Measurements from ENCODE around the gene RELCH.
A peak's percentile ranks its signal among the peaks of the same experiment; 100 is the strongest.

The RELCH gene

DNA sequence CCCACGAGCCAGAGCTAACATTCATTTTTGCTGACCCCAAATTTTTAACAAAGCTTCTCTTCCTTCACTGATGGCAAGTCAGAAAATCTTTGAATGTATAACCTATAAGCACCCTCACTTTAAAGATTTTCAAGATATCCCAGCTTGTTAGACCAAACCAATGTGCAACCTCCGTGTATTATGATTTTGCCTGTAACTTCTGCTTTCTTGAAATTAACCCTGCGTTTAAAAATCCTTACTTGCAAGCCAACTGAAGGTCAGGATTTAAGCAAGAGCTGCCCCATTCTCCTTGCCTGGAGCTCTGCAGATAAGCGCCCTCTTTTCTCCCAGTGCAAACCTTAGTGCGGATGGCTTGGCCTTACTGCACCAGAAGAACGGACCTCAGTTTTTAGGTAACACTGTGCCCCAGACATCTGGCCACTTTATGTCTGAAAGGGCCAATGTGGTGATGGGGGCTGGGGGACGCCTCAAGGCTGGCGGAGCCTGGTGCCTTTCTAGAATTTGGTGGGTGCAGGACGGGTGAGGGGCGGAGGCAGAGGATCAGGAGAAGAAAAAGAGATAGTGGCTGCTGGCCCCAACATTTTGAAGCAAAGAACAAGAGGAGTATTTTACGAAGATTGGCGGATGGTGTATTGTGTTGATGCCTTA is 137.2 kb downstream of the RELCH start:
- peak in 1 of 2 experiments; percentile 18 for DNase-seq

DNA sequence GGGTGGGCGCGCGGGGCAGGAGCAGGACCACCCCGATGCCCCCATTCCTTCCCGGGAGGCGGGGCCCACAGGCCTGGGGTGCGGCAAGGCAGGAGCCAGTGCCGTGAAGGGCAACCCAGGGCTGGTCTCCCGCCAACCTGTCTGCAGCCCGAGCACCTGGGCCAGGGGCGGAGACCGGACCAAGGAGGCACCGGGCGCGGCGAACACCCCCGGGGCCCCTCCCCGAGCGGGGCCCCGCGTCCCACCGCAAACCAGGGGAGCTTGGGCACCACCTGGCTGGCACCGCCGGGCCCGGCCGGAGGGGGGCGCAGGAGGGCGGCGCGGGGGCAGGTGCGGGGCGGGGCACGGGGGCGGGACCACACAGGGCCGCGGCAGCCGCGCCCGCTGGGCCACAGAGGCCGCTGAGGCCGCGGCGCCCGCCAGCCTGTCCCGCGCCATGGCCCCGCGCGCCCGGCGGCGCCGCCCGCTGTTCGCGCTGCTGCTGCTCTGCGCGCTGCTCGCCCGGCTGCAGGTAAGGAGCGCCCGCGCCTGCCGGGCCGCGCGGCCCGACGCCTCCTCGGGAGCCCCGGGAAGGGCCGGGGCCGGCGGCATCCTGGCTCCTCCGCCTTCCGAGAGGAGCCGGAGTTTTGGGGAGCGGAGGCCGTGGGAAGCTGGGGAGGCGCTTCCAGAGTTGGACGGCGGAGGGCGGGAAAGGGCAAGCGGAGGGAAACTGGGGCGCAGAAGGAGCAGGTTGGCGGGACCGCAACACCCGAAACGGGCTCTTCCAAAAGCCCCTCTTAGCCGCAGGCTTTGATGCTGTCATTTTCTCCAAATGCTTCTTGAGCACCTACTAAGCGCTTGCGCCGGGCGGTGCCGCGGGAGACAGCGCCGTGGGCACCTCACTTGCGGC is 138.1 kb downstream of the RELCH start, which contains the start of gene TNFRSF11A:
Gene TNFRSF11A (plus strand): TSS at position 394 of the 889 bp plus-strand sequence. CDS start 43 bp downstream, at position 437.
- peak; percentile 32 to 60 for DNase-seq

DNA sequence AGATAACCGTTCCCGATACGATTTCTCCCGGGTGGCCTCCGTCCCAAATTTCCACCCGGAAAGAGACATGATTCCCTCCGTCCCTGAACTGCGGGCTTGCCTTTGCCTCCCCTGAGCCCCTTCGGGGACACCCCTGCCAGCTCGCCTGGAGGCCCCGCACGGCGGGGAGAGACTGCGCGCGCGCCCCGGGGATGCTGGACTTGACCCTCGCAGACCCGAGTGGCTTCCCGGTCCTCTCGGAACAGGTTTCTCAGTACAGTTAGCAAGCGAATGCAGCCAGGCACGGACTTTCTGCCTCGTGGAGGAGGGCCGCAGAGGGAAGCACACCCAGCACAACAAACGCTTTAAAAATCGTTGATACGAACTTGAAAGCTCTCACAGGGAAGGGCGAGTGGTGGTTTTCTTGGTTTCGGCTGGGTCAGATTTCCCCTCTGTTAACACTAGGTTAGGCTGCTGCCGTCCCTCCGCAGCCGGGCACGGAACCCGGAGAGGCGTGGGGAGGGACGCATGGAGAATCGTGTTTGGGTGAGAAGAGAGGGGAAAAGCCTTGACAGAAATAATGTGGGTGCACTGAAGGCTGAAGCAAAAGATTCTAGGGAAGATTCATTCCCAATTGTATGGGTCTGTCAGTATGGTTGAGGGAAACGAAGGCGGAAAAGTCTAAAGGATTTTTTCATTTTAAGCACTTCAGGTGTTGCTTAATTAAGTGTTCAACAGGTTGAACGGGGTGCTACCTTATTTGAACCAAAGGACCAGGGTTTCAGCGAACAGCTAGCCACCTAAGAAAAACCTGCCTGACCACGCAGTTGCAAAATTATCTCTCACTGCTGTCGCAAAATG is 139.0 kb downstream of the RELCH start:
- peak in 1 of 2 experiments; percentile 33 for DNase-seq

DNA sequence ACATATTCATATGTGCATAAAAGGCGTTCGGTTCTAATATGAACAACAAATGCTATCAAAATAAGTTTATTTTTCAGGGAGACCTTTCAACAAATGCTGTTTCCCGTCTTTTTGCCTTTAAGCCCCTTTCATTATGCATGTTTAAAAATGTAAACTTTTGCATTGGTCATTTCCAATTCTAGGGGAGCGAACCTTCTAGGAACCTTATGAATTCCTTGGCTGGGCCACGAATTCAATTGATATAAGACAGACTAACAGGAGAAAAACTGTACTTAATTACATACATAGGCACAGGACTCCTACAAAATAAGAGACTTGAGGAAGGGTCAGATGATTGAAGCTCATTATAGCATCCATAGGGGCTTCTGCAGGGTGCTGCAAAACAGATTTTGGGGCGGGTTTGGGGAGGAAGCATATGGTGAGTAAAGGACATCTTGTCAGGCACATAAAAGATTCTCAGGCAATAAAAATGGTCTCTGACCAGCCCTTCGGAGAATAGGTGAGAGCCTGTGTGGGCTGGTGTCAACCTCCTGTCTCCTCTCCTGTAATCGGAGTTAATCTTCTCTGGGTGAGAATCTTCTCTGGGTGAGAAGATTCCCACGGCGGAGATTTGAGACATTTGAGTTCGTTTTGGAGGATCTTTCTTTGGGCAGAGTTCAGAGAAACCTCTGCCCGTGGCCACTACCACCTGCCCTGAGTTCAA is 139.7 kb downstream of the RELCH start:
- peak; percentile 28 to 51 for DNase-seq

DNA sequence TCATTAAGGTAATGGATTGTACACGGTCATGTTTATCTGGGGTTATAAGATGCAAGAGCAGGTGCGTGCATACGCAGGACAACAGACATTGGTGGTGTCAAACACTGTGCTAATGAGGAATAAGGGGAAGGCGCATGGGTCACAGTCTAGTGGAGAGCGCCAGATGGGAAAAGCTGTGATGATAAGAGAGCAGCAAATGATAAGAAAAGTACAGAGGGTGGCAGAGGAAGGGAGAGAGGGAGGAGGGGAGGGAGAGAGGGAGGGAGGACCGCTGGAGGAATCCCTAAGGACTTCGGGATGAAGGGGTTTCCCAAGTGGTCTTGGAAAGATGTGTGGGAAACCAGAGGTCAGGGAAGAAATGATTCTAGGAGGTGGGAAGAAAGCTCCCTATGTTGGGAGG is 140.9 kb downstream of the RELCH start:
- DNase-seq, result no peak

DNA sequence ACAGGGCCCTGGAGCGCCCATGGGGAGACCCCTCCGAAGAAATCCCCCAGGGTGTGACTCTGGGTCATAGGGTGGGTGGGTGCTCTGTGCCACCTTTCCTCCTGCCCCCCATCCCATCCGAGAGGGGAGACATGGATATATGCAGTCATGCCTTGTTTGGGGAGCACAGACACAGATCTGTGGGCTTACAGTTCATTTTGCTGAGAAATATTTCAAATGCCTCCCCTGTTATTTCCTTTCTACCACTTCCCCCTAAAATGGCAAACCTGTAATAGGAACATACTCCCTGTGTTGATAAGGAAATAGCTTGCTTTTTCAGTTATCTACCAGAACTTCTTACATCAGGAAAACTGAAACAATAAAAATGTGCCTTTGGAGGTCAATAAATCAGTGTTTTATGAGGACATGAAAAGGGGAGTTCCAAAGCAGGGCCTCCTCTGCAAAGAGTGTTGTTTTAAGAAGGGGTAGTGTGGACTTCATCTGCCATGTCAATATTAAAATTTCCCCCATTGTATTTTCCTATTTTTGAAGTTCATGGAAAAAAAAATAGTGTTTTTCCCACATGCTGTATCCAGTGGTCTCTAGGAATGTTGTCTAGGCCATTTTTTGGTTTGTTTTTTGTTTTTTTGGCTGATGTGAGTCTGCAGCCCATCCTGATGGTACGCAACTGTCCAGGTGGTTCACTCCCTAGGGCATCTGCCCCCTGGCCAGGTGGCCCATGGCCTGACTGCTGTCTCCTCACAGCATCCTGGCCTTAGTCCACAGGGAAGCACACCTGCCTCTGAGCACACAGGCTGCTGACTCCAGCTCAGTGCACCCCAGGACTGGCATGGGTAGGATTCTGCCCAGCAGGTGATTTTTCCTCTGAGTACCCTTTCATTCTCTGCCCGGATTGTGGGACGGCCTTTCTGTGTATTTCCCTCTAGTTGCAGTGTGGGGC is 141.8 kb downstream of the RELCH start:
- DNase-seq, result no peak

DNA sequence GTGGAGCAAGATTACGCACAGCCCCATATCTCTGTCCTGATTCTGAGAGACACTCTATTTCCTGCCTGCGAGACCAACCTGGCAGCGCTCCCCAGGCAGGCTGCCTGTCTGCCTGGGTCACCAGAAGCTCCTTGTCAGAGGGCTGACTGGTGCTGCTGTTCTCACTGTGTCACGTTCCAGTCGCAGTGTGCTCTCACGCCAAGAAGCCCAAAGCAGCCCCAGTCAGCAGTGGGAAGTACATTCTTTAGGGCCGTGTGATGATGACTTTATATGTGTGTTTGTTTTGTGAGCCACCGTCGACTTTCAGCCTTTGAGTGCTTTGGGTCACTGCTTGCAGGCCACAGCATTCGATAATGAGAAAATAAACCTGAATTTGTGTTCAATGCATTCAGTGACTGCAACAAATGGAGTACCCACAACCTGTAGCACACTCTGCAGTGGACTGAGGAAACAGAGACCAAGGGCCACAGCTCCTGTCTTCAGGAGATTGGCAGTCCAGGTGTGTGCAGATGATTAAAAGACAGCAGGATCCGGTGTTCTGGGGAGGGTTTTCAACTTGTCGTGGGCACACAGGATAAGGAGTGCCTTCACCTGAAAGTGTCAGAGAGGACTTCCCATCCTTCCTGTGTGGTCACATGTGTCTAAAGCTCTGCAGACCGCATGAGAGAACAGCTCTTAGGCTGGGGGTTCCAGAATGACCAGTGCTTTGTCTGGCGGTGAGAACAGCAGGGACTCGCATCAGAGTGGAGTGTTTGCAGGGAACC is 142.8 kb downstream of the RELCH start:
- no peak for DNase-seq

DNA sequence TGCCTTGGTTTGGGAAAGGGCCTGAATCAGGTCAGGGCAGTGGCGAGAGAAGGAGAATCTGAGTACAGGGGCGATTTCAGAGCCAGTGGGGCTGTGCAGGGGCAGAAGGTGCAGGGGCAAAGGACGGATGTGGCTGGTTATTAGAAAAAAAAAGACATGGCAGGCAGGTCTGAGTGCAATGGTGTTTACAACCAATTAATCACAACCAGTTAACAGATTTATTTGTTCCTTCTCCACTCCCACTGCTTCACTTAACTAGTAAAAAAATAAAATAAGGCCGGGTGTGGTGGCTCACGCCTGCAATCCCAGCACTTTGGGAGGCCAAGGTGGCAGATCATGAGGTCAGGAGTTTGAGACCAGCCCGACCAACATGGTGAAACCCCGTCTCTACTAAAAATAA is 143.6 kb downstream of the RELCH start:
- no peak for DNase-seq

DNA sequence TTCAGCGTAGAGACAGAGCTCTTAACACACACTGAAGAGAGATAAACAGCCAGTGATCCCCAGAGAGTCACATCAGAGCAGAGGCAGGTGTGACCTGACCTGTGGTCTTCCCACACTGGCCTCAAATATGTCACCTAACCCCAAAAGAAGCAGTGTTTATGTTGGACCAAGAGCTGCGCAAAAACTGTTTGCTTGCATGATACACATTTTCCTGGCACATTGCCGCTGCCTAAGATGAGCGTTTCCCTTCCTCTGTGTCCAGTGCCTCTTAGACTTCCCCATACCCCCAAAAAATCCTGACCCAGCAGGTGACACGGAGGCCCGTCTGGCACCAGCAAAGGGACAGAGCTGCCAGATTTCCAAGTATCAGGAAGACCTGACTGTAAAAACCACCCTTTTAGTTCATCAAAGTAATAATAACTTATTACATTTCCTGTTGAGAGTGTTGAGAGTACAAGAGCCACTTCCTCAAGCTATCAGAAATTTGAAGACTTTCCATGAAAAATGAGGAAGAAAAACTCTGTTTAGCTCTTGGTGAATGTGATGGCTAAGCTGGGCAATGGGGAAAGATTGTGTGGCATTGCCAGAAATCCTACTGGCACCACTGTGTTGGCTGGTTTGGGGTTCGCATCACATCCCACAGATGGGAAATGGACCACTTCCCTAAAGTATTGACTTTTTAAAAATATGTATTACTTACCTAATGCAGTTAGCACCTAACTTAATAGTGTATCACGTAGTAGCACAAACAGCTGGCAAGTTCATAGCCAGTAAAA is 144.7 kb downstream of the RELCH start:
- DNase-seq, result no peak

DNA sequence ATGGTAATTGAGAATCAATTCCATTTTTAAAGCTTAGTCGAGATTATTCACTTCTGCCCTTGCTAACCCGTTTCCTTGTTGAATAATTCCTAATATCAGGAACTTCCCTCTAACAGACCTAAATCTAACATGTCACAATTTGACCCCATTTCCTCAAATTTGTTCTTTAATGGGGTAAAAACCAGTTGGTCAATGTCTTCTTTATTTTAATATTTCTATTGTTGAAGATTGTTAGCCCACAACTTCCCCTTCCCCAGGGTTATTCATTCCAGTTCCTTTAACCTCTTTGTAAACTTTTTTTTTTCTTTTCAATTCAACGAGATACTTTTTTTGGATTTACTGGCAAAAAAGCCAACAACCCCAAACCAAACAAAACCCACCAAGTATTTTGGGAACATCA is 145.4 kb downstream of the RELCH start:
- no peak for DNase-seq

DNA sequence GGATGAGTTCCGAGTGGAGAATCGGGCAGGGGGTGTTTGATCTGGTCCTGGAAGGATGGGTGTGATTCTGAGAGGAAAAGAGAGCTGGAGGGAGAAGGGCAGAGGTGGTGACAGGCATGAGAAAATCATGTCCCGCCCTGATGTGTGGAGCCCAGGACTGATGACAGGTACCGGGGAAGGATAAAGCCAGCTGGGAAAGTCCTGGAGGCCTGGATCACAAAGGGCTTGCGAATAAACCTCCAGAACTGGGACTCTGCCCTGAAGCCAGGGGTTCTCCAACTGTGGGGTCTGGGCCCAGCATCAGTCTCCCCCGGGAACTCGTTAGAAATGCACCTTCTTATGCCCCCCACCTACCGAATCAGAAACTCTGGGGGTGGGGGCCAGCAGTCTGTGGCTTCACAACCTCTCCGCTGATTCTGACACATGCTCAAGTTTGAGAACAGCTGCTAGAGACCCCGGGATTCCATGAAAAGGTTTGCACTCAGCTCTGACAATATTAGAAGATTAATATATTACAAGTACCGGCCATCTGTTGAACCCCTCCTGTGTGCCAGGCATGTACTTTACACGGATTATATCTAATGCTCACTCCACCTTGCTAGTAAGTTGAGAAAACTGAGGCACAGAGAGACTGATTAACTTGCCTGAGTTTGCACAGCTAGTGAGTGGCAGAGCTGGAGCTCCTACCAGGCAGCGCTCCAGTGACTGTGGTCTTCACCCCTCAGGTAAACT is 146.1 kb downstream of the RELCH start:
- peak; percentile 92 to 97 for DNase-seq

DNA sequence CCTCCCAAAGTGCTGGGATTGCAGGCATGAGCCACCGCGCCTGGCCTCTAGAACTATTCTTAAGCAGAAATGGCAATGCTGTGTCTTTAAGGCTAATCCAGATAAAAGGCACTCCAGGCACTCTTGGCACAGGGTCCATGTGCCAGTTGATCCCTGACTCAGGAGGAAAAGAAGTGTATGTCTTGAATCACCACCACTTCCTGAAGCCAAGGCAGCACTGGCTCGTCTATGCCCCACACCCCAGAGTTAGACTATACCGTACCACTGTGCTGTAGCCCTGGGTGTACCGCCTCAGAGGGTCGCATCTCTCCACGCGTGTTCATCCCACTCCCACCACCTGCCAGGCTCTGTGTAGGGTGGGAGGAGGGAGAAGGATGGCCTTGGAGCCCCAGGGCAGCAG is 147.1 kb downstream of the RELCH start:
- DNase-seq, result peak; percentile 73 to 86

DNA sequence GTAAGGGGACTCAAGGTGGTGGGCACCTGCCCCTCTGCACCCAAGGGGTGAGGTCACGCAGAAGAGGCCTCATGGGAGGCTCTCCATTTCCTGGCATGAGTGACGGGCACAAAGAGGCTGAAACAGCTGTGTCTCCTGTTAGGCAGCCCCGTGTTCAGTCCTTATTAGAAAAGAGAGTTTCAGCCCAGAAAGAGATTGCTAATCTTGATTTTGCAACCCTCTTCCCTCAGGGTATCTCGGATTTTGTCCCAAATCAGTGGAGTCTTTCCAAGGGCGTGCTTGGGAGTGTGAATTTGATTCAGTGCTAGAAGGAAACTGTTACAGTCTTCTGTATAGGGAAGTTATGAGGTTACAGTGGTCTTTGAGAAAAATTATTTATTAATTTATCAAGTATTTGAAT is 148.4 kb downstream of the RELCH start:
- DNase-seq, result peak in 1 of 2 experiments; percentile 7

DNA sequence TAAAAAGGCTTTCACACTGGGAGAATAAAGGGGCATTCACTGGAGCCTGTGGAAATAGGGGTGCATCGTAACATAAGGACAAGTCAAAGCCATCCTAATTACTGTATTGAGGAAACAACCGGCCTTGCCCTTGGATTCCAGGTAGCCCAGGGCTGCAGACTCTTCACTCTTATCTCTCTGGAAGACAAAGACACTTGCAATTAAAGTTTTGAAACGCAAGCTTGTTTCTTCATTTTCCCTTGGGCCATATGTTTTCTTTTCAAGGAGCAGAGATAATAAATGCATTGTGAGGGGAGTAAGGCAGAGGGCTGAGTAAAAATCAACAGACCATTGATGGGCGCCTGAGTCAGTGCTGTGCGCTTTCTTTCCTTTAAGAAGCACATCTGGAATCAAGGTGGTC is 149.6 kb downstream of the RELCH start:
- no peak for DNase-seq

DNA sequence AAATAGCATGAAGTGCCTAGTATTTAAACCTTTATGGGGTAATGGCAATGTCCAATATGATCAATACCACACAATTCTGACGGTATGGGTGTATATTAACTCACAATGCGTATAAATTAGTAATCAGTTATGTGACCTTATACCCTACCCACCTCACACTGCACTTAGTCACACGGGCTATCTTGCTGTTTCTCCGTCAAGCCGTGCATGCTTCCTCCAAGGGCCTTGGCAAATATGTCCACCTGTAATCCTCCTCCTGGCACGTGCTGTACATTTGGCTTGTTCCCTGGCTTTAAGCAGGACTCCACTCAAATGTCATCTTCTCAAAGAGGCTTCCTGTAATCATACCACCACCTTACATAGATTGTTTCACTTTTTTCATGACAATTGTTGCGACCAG is 150.3 kb downstream of the RELCH start:
- DNase-seq, result no peak

DNA sequence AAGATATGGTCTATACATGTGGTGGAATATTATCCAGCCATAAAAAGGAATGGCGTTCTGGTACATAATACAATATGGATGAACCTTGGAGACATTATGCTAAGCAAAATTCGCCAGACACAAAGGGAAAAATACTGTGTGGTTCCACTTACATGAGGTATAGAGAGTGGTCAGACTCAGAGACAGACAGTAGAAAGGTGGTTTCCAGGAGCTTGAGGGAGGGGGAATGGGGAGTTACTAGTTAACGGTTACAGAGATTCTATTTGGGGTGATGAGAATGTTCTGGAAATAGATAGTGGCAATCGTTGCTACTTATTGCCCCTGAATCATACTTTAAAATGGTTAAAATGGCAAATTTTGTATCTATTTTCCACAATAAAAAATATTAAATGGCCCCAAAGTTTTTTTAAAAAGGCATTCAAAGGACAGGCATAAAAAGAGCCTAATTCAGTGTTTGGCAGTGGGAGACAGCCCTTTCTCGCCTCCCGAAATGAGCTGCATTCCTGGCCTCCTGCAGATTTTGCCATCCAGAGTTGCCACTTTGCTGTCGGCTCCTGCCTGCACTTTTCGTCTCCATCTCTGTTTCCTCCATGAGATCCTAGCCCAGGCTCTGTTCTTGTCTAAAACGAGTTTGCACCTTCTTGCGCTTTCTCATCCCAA is 151.5 kb downstream of the RELCH start:
- no peak for DNase-seq

DNA sequence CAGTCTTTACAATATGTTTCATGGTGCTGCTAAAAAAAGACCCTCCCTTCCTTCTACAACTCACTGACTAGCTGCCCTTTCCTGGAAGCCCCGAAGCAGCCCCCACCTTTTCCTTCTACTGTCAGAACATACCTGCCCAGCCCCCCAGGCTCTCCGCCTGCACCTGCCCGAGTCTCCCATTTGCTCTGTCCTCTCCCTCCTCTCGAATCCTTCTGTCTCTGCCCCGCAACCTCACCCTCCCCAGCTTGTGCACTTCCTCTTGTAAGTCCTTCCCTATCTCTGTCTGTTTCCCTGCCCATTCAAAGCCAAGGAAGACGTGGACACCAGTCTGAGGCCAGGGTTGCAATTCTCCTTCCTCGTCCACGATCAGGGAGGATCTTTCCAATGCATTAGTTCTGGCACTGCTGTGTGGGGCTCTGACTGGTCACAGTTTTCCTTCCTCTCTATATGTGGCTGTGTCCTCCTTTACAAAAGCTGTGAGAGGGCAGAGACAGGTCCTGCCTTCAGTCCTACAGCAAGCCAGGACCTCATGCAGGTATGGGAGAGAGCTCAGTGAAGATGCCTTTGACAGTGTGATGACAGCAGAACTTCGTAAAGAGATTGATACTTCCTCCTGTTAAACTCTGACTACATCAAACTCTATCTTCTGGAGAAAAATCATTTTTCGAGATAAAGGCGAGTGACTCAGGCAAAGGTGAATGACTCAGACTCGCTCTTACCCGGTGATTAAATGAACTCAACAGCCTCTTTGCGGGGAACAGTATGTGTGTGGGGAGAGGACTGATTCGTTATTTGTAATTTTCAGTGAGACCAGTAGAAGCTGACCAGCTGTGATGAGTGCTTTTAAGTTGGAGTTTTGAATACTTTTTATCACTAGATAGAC is 152.3 kb downstream of the RELCH start:
- DNase-seq, result no peak

Measured in NCI-H524 (cell line).